ENCODE measurements around the gene MLLT6. TPM values are rescaled to one million over a fixed set of nuclear protein-coding genes. Genes with fewer than 3 reads are reported as not detected.

Gene MLLT6
- total and polyA plus RNA-seq, 2 of the 13 experiments (the other 11 are each of a cell fraction or from before 2014, with no cell fraction given), result 50.7 to 69.5 TPM

DNA sequence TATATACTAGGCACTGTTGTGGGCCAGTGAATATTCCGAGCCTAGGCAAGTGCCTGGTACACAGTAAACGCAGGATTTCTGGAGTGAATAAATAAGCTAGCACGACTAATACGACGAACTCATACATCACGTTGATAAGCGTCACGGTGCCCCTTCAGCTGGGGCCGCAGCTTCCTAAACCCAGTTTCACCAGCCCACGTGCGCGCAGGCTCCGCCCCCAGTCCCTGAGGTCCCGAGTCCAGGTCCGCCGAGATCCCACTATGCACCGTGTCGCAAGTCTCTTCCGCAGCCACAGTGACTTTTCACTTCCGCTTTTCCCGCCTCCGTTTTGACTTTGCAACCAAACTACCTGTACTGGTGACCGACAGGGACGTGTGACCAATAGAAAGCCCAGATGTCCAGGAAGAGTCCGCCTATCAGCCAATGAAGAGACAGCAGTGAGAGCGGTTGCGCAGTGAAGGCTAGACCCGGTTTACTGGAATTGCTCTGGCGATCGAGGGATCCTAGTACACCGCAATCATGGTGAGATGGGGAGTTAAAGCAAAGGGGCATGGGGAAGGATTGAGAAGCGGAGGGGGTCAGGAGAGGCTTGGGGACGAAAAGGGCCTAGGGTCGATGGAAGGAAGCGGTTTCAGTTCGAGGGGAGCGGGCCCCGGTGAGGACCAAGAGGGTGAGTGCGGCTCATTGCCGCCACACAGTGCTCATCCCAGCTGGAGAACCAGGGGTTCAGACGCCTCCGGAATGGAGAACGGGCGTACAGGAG lies 47.4 kb downstream of the MLLT6 start, which contains the start of gene PSMB3 (continued):
- TF ChIP-seq, protein P1, sequence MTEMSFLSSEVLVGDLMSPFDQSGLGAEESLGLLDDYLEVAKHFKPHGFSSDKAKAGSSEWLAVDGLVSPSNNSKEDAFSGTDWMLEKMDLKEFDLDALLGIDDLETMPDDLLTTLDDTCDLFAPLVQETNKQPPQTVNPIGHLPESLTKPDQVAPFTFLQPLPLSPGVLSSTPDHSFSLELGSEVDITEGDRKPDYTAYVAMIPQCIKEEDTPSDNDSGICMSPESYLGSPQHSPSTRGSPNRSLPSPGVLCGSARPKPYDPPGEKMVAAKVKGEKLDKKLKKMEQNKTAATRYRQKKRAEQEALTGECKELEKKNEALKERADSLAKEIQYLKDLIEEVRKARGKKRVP (CRISPR knock-in tag; IDR thresholded peaks at IDR 0.05), result peak in 1 of 2 experiments; percentile 83; a peak in 2 of 4 replicates
- TF ChIP-seq RBAK (CRISPR knock-in tag; IDR thresholded peaks at IDR 0.05), result no peak
- TF ChIP-seq ZNF431 (CRISPR knock-in tag; IDR thresholded peaks at IDR 0.05; ENCODE audit: borderline replicate concordance, low read depth), result no peak
- TF ChIP-seq NKX3-1 (CRISPR knock-in tag; IDR thresholded peaks at IDR 0.05), result peak; percentile 72; the same call in 1 of the 2 replicates
- peak; percentile 99 for TF ChIP-seq MXD4 (CRISPR knock-in tag; IDR thresholded peaks at IDR 0.05)
- TF ChIP-seq IKZF4 (CRISPR knock-in tag; IDR thresholded peaks at IDR 0.05; ENCODE audit: borderline replicate concordance, low read depth, not compliant biosample characterization), result no peak
- TF ChIP-seq, protein P2, sequence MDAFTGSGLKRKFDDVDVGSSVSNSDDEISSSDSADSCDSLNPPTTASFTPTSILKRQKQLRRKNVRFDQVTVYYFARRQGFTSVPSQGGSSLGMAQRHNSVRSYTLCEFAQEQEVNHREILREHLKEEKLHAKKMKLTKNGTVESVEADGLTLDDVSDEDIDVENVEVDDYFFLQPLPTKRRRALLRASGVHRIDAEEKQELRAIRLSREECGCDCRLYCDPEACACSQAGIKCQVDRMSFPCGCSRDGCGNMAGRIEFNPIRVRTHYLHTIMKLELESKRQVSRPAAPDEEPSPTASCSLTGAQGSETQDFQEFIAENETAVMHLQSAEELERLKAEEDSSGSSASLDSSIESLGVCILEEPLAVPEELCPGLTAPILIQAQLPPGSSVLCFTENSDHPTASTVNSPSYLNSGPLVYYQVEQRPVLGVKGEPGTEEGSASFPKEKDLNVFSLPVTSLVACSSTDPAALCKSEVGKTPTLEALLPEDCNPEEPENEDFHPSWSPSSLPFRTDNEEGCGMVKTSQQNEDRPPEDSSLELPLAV (CRISPR knock-in tag; conservative IDR thresholded peaks at IDR 0.05; ENCODE audit: low read depth), result no peak
- peak; percentile 47; the same call in 1 of the 2 replicates for TF ChIP-seq SOX5 (CRISPR knock-in tag; IDR thresholded peaks at IDR 0.05; ENCODE audit: borderline replicate concordance)
- TF ChIP-seq ERF (CRISPR knock-in tag; IDR thresholded peaks at IDR 0.05), result peak; percentile 92
- no peak for TF ChIP-seq IKZF1 (IDR thresholded peaks at IDR 0.05)
- TF ChIP-seq ZBTB21 (CRISPR knock-in tag; IDR thresholded peaks at IDR 0.05), result peak; percentile 48; the same call in 1 of the 2 replicates
- TF ChIP-seq ZNF678 (CRISPR knock-in tag; IDR thresholded peaks at IDR 0.05), result peak; percentile 97
- no peak for TF ChIP-seq NCOA5 (CRISPR knock-in tag; IDR thresholded peaks at IDR 0.05)
- no peak for TF ChIP-seq ATAD3A (CRISPR knock-in tag; IDR thresholded peaks at IDR 0.05)
- no peak for TF ChIP-seq ZNF234 (CRISPR knock-in tag; conservative IDR thresholded peaks at IDR 0.05)
- TF ChIP-seq MAFK (conservative IDR thresholded peaks at IDR 0.05 in 1 of 2, IDR thresholded peaks at IDR 0.05 in 1 of 2; ENCODE audit: low read length in 2 of 2), result peak; percentile 0; a peak in 1 of 4 replicates
- peak; percentile 100 for TF ChIP-seq MYC (CRISPR knock-in tag; IDR thresholded peaks at IDR 0.05; ENCODE audit: borderline replicate concordance)
- peak; percentile 79; the same call in 1 of the 2 replicates for TF ChIP-seq ZNF556 (CRISPR knock-in tag; IDR thresholded peaks at IDR 0.05; ENCODE audit: borderline replicate concordance)
- no peak for TF ChIP-seq ZBTB42 (CRISPR knock-in tag; IDR thresholded peaks at IDR 0.05)
- TF ChIP-seq NFRKB (IDR thresholded peaks at IDR 0.05), result no peak
- TF ChIP-seq, protein P3, sequence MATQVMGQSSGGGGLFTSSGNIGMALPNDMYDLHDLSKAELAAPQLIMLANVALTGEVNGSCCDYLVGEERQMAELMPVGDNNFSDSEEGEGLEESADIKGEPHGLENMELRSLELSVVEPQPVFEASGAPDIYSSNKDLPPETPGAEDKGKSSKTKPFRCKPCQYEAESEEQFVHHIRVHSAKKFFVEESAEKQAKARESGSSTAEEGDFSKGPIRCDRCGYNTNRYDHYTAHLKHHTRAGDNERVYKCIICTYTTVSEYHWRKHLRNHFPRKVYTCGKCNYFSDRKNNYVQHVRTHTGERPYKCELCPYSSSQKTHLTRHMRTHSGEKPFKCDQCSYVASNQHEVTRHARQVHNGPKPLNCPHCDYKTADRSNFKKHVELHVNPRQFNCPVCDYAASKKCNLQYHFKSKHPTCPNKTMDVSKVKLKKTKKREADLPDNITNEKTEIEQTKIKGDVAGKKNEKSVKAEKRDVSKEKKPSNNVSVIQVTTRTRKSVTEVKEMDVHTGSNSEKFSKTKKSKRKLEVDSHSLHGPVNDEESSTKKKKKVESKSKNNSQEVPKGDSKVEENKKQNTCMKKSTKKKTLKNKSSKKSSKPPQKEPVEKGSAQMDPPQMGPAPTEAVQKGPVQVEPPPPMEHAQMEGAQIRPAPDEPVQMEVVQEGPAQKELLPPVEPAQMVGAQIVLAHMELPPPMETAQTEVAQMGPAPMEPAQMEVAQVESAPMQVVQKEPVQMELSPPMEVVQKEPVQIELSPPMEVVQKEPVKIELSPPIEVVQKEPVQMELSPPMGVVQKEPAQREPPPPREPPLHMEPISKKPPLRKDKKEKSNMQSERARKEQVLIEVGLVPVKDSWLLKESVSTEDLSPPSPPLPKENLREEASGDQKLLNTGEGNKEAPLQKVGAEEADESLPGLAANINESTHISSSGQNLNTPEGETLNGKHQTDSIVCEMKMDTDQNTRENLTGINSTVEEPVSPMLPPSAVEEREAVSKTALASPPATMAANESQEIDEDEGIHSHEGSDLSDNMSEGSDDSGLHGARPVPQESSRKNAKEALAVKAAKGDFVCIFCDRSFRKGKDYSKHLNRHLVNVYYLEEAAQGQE (IDR thresholded peaks at IDR 0.05; ENCODE audit: borderline replicate concordance in 1 of 2, low read depth in 1 of 2, low read length in 2 of 2), result peak in 1 of 2 experiments; percentile 71; a peak in 1 of 4 replicates
- TF ChIP-seq RFX3 (CRISPR knock-in tag; IDR thresholded peaks at IDR 0.05), result 0 out of 2 replicates have a peak, but pooled peaks have one; percentile 7
- no peak for TF ChIP-seq NONO (IDR thresholded peaks at IDR 0.05)
- peak; percentile 62 for TF ChIP-seq NONO (CRISPR knock-in tag; conservative IDR thresholded peaks at IDR 0.05)

Measured in HepG2 (cell line).